ENCODE measurements around the gene EVC2.

The EVC2 gene

DNA sequence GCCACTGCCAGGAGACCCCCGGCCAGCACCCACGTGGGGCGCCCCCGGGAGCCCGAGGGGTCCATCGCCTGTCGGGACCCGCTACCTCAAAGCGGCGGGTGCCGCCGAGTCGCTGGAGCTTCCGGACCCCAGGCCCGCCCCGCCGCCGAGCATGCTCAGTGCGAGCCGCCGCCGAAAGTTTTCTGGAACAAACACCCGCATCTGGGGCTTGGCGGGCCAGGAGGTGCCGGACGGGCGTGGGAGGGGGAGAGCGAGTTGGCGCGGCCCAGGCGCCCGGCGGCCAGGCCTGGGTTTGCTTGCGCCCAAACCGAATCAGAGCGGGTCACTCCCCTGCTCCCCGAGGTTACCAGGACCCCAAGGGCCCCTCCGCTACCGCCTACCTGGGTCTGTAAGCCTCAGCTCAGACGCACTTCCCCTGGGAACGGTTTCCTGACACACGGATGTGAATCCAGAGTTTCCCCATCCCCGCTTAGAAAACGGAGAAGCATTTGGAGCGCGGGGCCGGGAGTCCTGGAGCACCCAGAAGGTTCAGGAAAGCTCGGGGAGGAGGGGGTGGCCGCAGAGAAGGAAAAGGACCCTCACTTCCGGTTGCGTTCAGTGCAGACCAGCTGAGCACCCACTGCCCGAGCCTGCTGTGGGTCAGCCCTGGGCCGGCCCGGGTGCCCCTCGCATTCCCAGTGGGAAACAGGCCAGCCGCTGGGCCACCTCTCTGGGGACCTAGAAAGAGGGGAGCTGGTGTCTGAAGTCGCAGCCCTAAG lies at the start of gene EVC2:
EVC2 (minus strand) TSS at position 111 of the 758 bp plus-strand sequence; CDS start at position 65, 46 bp downstream.
- DNase-seq: no peak

DNA sequence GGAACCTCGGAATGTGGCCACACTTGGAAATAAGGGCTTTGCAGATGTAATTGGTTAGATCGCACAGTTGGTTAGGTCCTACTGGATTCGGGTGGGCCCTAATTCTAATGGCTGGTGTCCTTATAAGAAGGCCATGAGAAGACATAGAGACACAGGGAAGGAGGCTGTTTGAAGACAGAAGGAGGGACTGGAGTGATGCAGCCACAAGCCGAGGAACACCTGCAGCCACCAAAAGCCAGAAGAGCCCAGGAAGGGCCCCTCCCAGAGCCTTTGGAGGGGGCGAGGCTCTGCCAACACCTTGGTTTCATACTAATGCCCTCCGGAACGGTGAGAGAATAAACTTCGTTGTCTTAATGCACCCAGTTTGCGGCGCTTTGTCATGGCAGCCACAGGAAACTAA lies 49.6 kb upstream of the EVC2 start:
- DNase-seq: no peak

- no peak for DNase-seq
Observed at GRCh38 chr4:5757536-5757935, 49.2 kb upstream of the EVC2 start.

DNA sequence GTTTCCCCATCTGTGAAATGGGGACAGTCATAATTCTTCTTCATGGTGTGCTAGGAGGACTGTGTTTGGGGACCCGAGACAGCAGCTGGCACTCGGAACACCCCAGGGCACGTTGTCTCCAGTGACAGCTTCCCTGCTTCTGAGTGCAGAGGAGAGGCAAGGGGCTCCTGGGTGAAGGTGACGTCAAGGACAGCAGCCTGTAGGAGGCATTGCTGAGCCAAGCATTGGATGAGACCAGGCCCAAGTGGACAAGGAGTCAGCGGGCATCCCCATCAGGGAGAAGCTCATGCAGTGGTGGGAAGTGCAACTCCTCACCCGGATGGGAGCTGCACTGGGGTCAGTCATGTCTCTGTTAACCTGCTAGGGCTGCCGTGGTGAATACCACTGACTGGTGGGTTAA lies 48.7 kb upstream of the EVC2 start:
- no peak for DNase-seq

DNA sequence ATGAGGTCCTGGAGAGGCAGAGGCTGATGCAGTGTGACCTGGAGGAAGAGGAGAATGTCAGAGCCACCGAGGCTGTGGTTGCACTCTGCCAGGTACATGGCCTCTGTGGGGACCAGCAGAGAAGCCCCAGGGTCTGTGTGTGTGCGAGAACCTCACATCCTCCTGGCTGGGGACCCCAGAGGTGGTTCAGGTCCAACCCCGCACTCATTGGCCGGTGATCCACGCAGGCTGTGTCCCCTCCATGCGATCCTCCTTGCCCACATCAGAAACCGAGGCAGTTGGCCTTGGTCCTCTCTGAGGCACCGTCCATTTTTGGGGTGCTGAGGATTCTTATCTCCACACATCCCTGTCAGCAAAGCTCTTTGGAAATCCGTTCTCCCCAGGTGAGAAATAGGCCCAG lies 47.9 kb upstream of the EVC2 start:
- DNase-seq: no peak

GRCh38 chr4:5755679-5756078 lies 47.3 kb upstream of the EVC2 start:
- no peak for DNase-seq

- no peak for DNase-seq
Observed at GRCh38 chr4:5755161-5755560, 46.8 kb upstream of the EVC2 start.

DNA sequence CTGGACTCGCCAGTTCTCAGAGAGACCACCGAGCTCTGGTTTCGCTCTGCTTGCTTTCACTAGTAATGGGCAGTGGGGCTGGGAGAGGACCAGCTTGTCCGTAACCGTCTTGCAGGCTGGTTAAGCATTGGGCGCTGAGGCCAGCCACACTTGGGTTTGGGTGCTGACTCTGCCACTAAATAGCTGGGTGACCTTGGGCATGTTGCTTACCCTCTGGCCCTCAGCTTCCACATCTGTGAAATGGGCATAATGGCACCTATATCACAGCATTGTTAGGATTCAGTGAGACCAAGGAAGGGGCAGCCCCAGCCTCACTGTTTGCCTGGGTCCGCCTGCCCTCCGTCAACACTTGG lies 46.1 kb upstream of the EVC2 start:
- DNase-seq: no peak

GRCh38 chr4:5753766-5754528 lies 45.6 kb upstream of the EVC2 start:
- no peak for DNase-seq

- DNase-seq: no peak
Observed at GRCh38 chr4:5753366-5753765, 45.0 kb upstream of the EVC2 start.

DNA sequence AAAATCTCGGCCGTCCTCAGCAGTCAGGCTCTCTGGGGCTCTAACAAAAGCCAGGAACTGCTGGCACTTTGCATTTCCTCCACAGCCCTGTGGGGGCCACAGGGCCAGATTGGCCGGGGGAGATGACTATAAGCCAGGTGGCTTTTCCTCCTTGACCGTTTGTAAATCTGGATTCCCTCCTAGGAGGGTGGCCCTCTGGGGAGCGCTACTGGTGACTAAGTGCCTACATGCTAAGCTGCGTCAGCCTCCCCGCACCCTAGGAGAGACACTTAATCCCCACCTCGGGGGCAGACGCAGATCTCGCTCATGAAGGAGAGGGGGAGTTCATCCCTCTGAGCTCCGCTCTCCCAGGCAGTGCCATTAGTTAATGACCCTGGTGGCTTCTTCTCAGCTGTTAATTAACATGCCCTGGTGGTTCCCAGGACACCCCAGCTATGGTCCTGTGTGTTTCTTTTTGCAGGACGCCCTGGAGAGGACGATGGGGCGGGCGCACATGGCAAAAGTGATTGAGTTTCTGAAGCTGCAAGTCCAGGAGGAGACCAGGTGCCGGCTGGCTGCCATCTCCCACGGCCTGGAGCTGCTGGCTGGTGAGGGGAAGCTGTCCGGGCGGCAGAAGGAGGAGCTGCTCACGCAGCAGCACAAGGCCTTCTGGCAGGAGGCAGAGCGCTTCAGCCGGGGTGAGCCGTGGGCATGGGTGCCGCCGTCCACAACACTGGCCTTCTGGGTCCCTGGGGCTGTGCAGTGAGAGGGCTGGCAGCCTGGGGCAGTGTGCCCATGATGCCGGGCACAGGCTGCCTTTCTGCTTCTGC lies 44.2 kb upstream of the EVC2 start:
- no peak for DNase-seq

GRCh38 chr4:5751666-5752375 lies 43.5 kb upstream of the EVC2 start:
- no peak for DNase-seq

DNA sequence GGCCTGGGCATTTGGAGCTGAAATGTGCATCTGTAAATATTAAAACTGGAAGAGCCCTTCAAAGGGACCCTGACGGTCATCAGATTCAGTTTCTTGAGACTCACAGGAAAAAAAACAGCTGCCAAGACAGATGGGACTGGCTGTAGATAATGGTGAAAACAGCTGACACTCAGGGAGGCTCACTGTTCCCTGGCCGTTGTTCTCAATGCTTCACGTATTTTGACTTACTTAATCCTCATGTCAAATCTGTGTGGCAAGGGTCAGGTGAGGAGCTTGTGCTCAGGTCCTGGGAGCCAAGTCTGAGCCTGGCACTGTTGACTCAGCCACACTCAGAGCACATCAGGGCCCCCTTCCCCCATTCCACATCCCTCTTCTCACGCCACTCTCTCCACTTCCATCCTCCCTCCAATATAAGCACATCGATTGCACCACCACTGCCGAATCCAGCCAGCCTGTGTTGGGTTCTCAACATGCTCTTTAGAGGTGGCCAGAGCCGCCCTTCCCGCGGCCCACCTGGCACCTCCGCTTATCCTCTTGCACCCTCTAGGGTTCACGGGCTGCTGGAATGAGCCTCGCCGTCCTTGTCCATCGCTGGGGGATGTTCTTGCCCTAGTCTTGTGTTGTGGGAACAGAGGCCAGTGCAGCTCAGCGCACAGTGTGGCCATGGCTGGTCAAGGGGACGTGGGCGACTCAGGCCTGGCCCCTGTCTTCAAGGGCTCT lies 42.7 kb upstream of the EVC2 start:
- no peak for DNase-seq

GRCh38 chr4:5750052-5750945 lies 41.9 kb upstream of the EVC2 start:
- no peak for DNase-seq

- no peak for DNase-seq
Observed at GRCh38 chr4:5749568-5749967, 41.2 kb upstream of the EVC2 start.

- no peak for DNase-seq
Observed at GRCh38 chr4:5747738-5748375, 39.5 kb upstream of the EVC2 start.

- DNase-seq: no peak
Observed at GRCh38 chr4:5746829-5747737, 38.7 kb upstream of the EVC2 start.

- no peak for DNase-seq
Observed at GRCh38 chr4:5746250-5746649, 37.9 kb upstream of the EVC2 start.

- no peak for DNase-seq
Observed at GRCh38 chr4:5742968-5743367, 34.6 kb upstream of the EVC2 start.

DNA sequence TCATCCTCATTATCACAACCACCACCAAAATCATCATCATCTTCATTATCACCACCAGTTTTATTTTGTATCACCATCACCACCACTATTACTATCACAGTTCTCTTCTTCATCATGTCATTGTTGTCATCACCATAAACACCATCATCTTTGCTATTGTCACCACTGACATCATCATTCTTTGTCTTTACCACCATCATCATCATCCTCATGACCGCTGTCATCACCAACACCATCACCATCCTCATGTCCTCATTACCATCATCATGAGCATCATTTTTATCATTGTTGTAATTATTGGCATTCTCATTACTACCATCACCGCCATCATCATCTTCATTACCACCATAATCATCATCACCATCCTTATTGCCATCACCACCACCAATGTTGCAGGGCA lies 34.0 kb upstream of the EVC2 start:
- no peak for DNase-seq
